Nephron (organoid): ENCODE data around the gene KCTD15.

Experiments used
- H3K27ac Mint-ChIP-seq, 3 experiments: 2 replicates each; pipeline ENCODE4 v1.8.0; 2020; ENCODE audit warnings: mixed read lengths in 3 of 3, mild to moderate bottlenecking in 2 of 3, moderate library complexity in 1 of 3
- H3K27me3 Mint-ChIP-seq: 2 replicates; pipeline ENCODE4 v1.8.0; 2021; ENCODE audit warnings: low read depth, mild to moderate bottlenecking, moderate library complexity, mixed read lengths
- H3K36me3 Mint-ChIP-seq: 2 replicates; pipeline ENCODE4 v1.8.0; 2020; ENCODE audit warnings: low read depth, mixed read lengths
- H3K4me1 Mint-ChIP-seq: 2 replicates; pipeline ENCODE4 v1.8.0; 2020; ENCODE audit warnings: mixed read lengths
- H3K4me3 Mint-ChIP-seq, 3 experiments: 2 replicates each; pipeline ENCODE4 v1.8.0; 2020; ENCODE audit warnings: mild to moderate bottlenecking in 3 of 3, mixed read lengths in 3 of 3, moderate library complexity in 2 of 3
- H3K9me3 Mint-ChIP-seq: 2 replicates; pipeline ENCODE4 v1.8.0; 2020; ENCODE audit warnings: mixed read lengths
- TF ChIP-seq, protein P1 (sequence below), 3 experiments: fragments of 200-600 bp; sonication (generic); IDR thresholded peaks; one replicate each; pipeline ENCODE4 v1.5.0; 2021; ENCODE audit warnings: antibody characterized with exemption in 3 of 3; ENCODE audit not compliant: unreplicated experiment in 3 of 3

The KCTD15 gene

DNA sequence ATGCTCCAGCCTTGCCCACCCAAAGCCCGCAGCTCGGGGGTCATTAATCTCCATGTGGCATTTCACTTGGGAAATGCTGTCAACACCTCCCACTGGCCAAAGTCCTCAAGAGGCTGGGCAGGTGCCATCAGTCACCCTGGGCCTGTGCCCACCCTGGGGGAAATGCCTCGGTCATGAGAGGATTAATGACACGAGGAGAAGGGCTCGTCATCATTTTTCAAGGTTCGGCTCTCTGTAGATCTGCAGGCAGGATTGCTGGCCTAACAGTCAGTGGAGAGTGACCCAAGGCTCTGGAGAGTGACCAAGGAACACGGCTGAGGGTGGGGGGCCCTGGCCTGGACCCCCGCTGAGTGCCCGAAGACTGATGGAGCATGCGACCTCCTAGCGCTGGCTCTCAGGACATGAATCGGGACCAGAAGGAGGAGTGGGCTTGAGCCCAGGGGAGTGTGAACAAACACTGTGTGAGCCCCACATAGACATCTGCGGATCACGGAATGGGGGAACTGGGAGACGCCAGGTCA is 15.2 kb upstream of the KCTD15 start:
- Mint-ChIP-seq H3K4me1 (peaks cover 19% of the 10 kb centered on the region), H3K27me3 (peaks cover 59% of the 10 kb centered on the region), H3K27ac (no peak overlapping the region), H3K4me3 (no peak overlapping the region), H3K36me3 (no peaks in the 10 kb centered on the region), H3K9me3 (no peaks in the 10 kb centered on the region)
- TF ChIP-seq, protein P1, sequence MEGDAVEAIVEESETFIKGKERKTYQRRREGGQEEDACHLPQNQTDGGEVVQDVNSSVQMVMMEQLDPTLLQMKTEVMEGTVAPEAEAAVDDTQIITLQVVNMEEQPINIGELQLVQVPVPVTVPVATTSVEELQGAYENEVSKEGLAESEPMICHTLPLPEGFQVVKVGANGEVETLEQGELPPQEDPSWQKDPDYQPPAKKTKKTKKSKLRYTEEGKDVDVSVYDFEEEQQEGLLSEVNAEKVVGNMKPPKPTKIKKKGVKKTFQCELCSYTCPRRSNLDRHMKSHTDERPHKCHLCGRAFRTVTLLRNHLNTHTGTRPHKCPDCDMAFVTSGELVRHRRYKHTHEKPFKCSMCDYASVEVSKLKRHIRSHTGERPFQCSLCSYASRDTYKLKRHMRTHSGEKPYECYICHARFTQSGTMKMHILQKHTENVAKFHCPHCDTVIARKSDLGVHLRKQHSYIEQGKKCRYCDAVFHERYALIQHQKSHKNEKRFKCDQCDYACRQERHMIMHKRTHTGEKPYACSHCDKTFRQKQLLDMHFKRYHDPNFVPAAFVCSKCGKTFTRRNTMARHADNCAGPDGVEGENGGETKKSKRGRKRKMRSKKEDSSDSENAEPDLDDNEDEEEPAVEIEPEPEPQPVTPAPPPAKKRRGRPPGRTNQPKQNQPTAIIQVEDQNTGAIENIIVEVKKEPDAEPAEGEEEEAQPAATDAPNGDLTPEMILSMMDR (IDR thresholded peaks at IDR 0.05; ENCODE audit: unreplicated experiment in 3 of 3) = no peak

DNA sequence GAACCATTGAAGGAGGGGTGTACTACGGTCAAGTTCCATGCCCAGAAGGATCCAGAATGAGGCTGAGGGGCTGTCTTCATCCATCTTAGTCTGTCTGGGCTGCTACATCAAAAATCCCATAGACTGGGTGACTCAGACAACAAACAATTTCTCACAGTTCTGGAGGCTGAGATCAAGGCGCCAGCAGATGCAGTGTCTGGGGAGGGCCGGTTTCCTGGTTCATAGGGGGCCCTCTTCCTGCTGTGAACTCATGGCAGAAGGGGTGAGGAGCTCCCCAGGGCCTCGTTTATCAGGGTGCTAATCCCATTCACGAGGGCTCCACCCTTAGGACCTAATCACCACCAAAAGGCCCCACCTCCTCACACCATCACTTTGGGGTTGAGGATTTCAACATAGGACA is 14.7 kb upstream of the KCTD15 start:
- Mint-ChIP-seq H3K4me1 (peaks cover 19% of the 10 kb centered on the region), H3K9me3 (no peaks in the 10 kb centered on the region), H3K27ac (no peak overlapping the region), H3K36me3 (no peaks in the 10 kb centered on the region), H3K4me3 (no peak overlapping the region), H3K27me3 (peaks cover 59% of the 10 kb centered on the region)
- TF ChIP-seq, protein P1 (IDR thresholded peaks at IDR 0.05; ENCODE audit: unreplicated experiment in 3 of 3) = no peak

DNA sequence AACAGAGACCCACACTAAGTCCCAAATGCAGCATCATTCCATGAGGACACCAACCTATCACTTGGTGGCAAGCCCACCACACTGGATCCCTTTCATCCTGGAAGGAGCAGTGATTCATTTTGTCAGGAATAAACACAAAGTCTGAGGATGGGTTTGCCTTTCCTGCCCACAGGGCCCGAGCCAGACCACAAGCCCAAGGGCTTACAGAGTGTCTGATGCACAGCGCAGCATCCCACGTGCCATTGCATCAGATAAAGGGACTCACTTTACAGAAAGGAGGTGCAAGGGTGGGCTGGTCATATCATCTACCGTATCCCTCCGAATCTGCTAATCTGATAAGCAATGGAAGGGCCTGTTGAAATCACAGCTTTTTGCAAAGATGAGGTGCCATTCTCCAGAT is 12.2 kb upstream of the KCTD15 start:
- Mint-ChIP-seq H3K9me3 (no peaks in the 10 kb centered on the region), H3K27me3 (peaks cover 53% of the 10 kb centered on the region), H3K27ac (no peak overlapping the region), H3K36me3 (no peaks in the 10 kb centered on the region), H3K4me1 (peaks cover 7% of the 10 kb centered on the region), H3K4me3 (no peak overlapping the region)
- TF ChIP-seq, protein P1 (IDR thresholded peaks at IDR 0.05; ENCODE audit: unreplicated experiment in 3 of 3) = no peak

DNA sequence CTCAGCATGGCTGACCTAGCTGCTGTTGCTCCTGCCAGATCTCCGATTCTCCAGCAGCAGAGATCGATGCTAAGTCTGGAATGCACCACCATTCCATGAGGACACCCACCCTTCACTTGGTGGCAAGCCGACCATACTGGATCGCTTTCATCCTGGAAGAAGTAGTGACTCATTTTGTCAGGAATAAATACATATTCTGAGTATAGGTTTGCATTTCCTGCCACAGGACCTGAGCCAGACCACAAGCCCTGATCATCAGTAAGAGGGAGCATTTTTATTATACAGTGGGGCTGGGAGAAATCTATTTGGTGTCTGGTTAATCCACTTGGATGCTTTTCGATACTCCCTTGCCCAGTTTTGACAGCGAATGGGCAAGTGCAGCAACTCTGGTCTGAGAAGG is 10.9 kb upstream of the KCTD15 start:
- Mint-ChIP-seq H3K4me3 (no peak overlapping the region), H3K4me1 (peaks cover 4% of the 10 kb centered on the region), H3K27ac (no peak overlapping the region), H3K36me3 (no peaks in the 10 kb centered on the region), H3K9me3 (no peaks in the 10 kb centered on the region), H3K27me3 (peaks cover 39% of the 10 kb centered on the region)
- TF ChIP-seq, protein P1 (IDR thresholded peaks at IDR 0.05; ENCODE audit: unreplicated experiment in 3 of 3) = no peak

DNA sequence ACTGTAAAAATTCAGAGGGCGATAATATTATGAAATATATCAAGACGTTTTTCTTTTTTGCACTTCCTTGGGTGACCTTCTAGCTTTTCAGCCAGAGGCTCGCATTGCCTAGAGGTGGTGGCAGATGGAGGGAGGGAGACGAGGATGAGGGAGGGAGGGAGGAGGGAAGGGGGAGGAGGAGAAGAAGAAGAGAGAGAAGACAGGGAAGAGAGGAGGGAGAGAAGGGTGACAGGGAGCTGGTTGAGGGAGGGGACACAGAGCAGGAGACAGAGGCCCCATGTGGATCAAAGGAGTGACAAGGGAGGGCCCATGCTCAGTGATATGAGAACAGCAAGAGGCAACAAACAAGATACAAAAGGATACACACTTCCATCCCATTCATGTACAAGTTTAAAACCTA is 8.0 kb upstream of the KCTD15 start:
- no peak overlapping the region for H3K4me3 Mint-ChIP-seq
- H3K36me3 Mint-ChIP-seq = no peaks in the 10 kb centered on the region
- H3K27ac Mint-ChIP-seq = no peak overlapping the region
- no peaks in the 10 kb centered on the region for H3K9me3 Mint-ChIP-seq
- peaks cover 19% of the 10 kb centered on the region for H3K27me3 Mint-ChIP-seq
- H3K4me1 Mint-ChIP-seq = no peaks in the 10 kb centered on the region
- TF ChIP-seq, protein P1 (IDR thresholded peaks at IDR 0.05; ENCODE audit: unreplicated experiment in 3 of 3) = no peak

DNA sequence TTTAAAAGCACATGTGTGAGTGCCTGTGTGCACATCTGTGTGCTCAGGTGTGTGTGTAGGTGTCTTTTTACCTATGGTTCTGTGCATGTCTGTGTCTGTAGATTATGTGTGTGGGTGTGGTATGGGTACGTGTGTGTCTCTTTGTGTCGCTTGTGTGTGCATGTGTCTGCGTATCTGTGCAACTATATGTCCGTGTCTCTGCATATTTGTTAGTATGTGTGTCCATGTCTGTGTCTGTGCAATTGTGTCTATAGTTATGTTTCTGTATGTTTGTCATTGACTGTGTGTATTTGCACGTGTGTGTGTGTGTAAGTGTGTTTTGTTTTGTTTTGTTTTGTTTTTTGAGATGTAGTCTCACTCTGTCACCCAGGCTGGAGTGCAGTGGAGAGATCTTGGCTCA is 7.3 kb upstream of the KCTD15 start:
- peaks cover 19% of the 10 kb centered on the region for H3K27me3 Mint-ChIP-seq
- H3K4me1 Mint-ChIP-seq = no peaks in the 10 kb centered on the region
- peak overlapping the region in 1 of 3 experiments; percentile 4 for H3K4me3 Mint-ChIP-seq
- TF ChIP-seq, protein P1 (IDR thresholded peaks at IDR 0.05; ENCODE audit: unreplicated experiment in 3 of 3) = no peak
- H3K27ac Mint-ChIP-seq = no peak overlapping the region
- no peaks in the 10 kb centered on the region for H3K9me3 Mint-ChIP-seq
- no peaks in the 10 kb centered on the region for H3K36me3 Mint-ChIP-seq
